ENCODE results near the gene HOATZ.

- TF ChIP-seq CTCF (IDR thresholded peaks at IDR 0.05; ENCODE audit: insufficient read depth, low read depth, low read length) = no peak
- no peak for TF ChIP-seq EZH2 (IDR thresholded peaks at IDR 0.05; ENCODE audit: insufficient read depth, low read length)
Observed at GRCh38 chr11:111490496-111490895, 24.1 kb upstream of the HOATZ start.

Measured in astrocyte (in vitro differentiated cells and primary cell).